Lower leg skin (tissue), 4 donors: ENCODE results near the gene CCDC187. TPM values are rescaled to one million over a fixed set of nuclear protein-coding genes. Genes with fewer than 3 reads are reported as not detected.

Source experiments
- DNase-seq, 2 donors: peaks; one replicate each; pipeline ENCODE4 v3.0.0-alpha.2; 2019; ENCODE audit warnings: low spot score in 2 of 2
- H3K4me3 ChIP-seq: fragments of 200-600 bp; sonication (generic); 2 replicates; pipeline ENCODE4 v1.5.1; 2017; ENCODE audit warnings: mild to moderate bottlenecking, low read depth; ENCODE audit not compliant: poor library complexity, severe bottlenecking
- POLR2A ChIP-seq, 2 donors: fragments of 450-650 bp; IDR thresholded peaks; one replicate each; pipeline ENCODE4 v1.6.1; 2016 to 2017; ENCODE audit warnings: antibody characterized with exemption in 2 of 2, mild to moderate bottlenecking in 1 of 2, moderate library complexity in 1 of 2
- WGBS, 2 donors: methylation state at CpG; one replicate each; pipeline ENCODE4 v1.1.5; 2018; 5-methylcytosine and 5-hydroxymethylcytosine counted together
- intact Hi-C: fragments of 100-400 bp; cut with DNase I; formaldehyde crosslinking; loops from one replicate; pipeline ENCODE4 v1.15.0; 2023; ENCODE audit warnings: low total_unique reads
- total RNA-seq, 4 donors: library from RNA; depleted of rRNA; stranded (reverse); fragments of >200 nt; gene quantifications; one replicate each; pipeline ENCODE4 v1.1.0, GENCODE V29; 2016
- TF ChIP-seq, protein P1 (sequence below), 3 donors: fragments of 450-650 bp; IDR thresholded peaks; one replicate each; pipeline ENCODE4 v1.5.1; 2016; ENCODE audit warnings: antibody characterized with exemption in 3 of 3, mild to moderate bottlenecking in 3 of 3, moderate library complexity in 2 of 3

The CCDC187 gene
- total RNA-seq, 4 donors from 2014 or later: 1.1 TPM; not detected in 3

GRCh38 chr9:136341042-136341655 is 37.3 kb upstream of the CCDC187 start:
- 77 to 80% methylated on average over 18 of the region's 18 CpGs for WGBS, 2 donors
- intact Hi-C loops: no loop called here
- DNase-seq: no peak
- TF ChIP-seq, protein P1, sequence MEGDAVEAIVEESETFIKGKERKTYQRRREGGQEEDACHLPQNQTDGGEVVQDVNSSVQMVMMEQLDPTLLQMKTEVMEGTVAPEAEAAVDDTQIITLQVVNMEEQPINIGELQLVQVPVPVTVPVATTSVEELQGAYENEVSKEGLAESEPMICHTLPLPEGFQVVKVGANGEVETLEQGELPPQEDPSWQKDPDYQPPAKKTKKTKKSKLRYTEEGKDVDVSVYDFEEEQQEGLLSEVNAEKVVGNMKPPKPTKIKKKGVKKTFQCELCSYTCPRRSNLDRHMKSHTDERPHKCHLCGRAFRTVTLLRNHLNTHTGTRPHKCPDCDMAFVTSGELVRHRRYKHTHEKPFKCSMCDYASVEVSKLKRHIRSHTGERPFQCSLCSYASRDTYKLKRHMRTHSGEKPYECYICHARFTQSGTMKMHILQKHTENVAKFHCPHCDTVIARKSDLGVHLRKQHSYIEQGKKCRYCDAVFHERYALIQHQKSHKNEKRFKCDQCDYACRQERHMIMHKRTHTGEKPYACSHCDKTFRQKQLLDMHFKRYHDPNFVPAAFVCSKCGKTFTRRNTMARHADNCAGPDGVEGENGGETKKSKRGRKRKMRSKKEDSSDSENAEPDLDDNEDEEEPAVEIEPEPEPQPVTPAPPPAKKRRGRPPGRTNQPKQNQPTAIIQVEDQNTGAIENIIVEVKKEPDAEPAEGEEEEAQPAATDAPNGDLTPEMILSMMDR (IDR thresholded peaks at IDR 0.05): no peak
- no peak for TF ChIP-seq POLR2A (IDR thresholded peaks at IDR 0.05)
- H3K4me3 ChIP-seq: no peak overlapping the region

DNA sequence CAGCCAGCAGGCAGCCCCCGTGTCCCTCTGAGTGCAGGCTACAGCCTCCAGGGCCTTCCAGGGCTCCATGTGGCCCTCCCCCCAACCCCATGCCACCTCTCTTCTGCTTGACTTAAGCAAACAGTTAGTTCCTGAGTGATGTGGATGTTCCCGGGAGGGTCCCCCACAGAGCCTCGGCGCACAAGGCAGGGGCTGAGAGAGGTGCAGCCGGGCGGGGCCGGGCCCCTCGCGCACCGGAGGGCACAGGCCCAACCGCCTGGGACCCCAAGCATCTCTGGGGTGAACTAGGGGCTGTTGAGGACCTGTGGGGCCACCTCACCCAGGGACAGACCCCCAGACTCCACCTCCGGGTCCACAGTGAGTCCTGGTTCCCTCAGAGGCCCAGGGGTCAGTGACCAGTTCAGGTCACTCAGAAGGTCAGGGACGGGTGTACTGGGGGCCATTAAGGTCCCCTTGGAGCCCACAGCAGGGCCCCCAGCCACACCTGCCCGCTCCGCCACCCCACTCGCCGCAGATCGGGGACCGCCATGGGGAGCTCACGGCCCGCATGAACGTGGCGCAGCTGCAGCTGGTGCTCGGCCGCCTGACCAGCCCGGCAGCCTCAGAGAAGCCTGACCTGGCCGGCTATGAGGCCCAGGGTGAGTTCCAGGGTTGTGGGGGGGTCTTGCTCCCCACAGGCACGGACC is 36.6 kb upstream of the CCDC187 start:
- TF ChIP-seq, protein P1 (IDR thresholded peaks at IDR 0.05): no peak
- no peak for TF ChIP-seq POLR2A (IDR thresholded peaks at IDR 0.05)
- DNase-seq: no peak
- no peak overlapping the region for H3K4me3 ChIP-seq
- intact Hi-C loops: no loop called here
- WGBS, 2 donors: 88 to 97% methylated on average over 13 to 22 of the region's 28 CpGs

GRCh38 chr9:136339958-136340310 is 36.0 kb upstream of the CCDC187 start:
- intact Hi-C loops: no loop called here
- no peak for TF ChIP-seq POLR2A (IDR thresholded peaks at IDR 0.05)
- TF ChIP-seq, protein P1 (IDR thresholded peaks at IDR 0.05): no peak

GRCh38 chr9:136339173-136339957 is 35.5 kb upstream of the CCDC187 start:
- TF ChIP-seq, protein P1 (IDR thresholded peaks at IDR 0.05): no peak
- intact Hi-C loops: no loop called here
- DNase-seq: no peak
- WGBS, 2 donors: 81 to 87% methylated on average over 32 of the region's 32 CpGs
- H3K4me3 ChIP-seq: no peak overlapping the region

More at GRCh38 chr9:136339958-136340310, 36.0 kb upstream of the CCDC187 start:
- no peak for DNase-seq
- H3K4me3 ChIP-seq: no peak overlapping the region
- WGBS, 2 donors: 83 to 96% methylated on average over 12 of the region's 12 CpGs

DNA sequence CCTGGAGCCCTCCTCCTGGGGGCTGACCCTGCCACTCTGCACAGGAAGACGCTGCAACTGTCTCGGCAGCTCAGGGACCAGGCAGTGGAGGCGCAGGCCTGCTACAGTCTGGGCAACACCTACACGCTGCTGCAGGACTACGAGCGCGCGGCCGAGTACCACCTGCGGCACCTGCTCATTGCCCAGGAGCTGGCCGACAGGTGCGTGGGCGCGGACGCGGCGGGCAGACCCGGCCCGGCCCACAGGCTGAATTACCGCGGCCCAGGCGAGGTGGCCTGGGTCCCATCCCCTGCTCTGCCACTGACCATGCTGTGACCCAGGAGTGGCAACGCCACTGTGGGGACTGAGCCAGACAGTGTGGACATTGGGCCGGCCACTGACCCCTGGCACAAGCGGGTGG is 34.6 kb upstream of the CCDC187 start:
- H3K4me3 ChIP-seq: no peak overlapping the region
- WGBS, 2 donors: 90 to 100% methylated on average over 5 to 25 of the region's 25 CpGs
- DNase-seq: no peak
- intact Hi-C loops: no loop called here
- TF ChIP-seq, protein P1 (IDR thresholded peaks at IDR 0.05): no peak
- no peak for TF ChIP-seq POLR2A (IDR thresholded peaks at IDR 0.05)
